ENCODE measurements around the gene ZNF282.
A peak's percentile ranks its signal among the peaks of the same experiment; 100 is the strongest.

Gene ZNF282

GRCh38 chr7:149199234-149199995 lies 4.1 kb downstream of the ZNF282 start:
- CTCF ChIA-PET: no interaction called here
- Histone ChIP-seq H3K4me1 (ENCODE audit: control insufficient read depth, insufficient read depth, low read length) (no peaks in the 10 kb centered on the region), H3K4me3 (ENCODE audit: low read depth, low read length) (no peak overlapping the region), H3K27ac (ENCODE audit: extremely low read depth, low read depth, low read length) (no peak overlapping the region), H3K9me3 (ENCODE audit: control insufficient read depth, insufficient read depth, low read depth, low read length) (no peaks in the 10 kb centered on the region), H3K36me3 (ENCODE audit: control insufficient read depth in 2 of 2, insufficient read depth in 1 of 2, low read length in 2 of 2) (peaks cover 29 to 74% of the 10 kb centered on the region in 2 experiments)
- TF ChIP-seq ZNF558 (tag by site-specific recombination; IDR thresholded peaks at IDR 0.05): no peak
- peak; percentile 73 for TF ChIP-seq ZIC2 (tag by site-specific recombination; IDR thresholded peaks at IDR 0.05)
- TF ChIP-seq REPIN1 (tag by site-specific recombination; IDR thresholded peaks at IDR 0.05; ENCODE audit: low read depth): no peak
- 0 out of 2 replicates have a peak, but pooled peaks have one; percentile 22 for TF ChIP-seq ZNF341 (tag by site-specific recombination; IDR thresholded peaks at IDR 0.05; ENCODE audit: low read depth)
- TF ChIP-seq GLIS1 (tag by site-specific recombination; IDR thresholded peaks at IDR 0.05): peak; percentile 84
- TF ChIP-seq ZNF510 (tag by site-specific recombination; IDR thresholded peaks at IDR 0.05; ENCODE audit: insufficient replicate concordance): no peak
- TF ChIP-seq ZNF239 (tag by site-specific recombination; IDR thresholded peaks at IDR 0.05): no peak
- POLR2A ChIA-PET: no interaction called here

- no peak for TF ChIP-seq ZSCAN16 (tag by site-specific recombination; IDR thresholded peaks at IDR 0.05)
- TF ChIP-seq ZFHX2 (tag by site-specific recombination; conservative IDR thresholded peaks at IDR 0.05): no peak
- TF ChIP-seq, protein P1, sequence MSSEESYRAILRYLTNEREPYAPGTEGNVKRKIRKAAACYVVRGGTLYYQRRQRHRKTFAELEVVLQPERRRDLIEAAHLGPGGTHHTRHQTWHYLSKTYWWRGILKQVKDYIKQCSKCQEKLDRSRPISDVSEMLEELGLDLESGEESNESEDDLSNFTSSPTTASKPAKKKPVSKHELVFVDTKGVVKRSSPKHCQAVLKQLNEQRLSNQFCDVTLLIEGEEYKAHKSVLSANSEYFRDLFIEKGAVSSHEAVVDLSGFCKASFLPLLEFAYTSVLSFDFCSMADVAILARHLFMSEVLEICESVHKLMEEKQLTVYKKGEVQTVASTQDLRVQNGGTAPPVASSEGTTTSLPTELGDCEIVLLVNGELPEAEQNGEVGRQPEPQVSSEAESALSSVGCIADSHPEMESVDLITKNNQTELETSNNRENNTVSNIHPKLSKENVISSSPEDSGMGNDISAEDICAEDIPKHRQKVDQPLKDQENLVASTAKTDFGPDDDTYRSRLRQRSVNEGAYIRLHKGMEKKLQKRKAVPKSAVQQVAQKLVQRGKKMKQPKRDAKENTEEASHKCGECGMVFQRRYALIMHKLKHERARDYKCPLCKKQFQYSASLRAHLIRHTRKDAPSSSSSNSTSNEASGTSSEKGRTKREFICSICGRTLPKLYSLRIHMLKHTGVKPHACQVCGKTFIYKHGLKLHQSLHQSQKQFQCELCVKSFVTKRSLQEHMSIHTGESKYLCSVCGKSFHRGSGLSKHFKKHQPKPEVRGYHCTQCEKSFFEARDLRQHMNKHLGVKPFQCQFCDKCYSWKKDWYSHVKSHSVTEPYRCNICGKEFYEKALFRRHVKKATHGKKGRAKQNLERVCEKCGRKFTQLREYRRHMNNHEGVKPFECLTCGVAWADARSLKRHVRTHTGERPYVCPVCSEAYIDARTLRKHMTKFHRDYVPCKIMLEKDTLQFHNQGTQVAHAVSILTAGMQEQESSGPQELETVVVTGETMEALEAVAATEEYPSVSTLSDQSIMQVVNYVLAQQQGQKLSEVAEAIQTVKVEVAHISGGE (tag by site-specific recombination; conservative IDR thresholded peaks at IDR 0.05; ENCODE audit: low read depth): no peak
- TF ChIP-seq PRDM6 (tag by site-specific recombination; IDR thresholded peaks at IDR 0.05): no peak
- no peak for TF ChIP-seq ZNF133 (tag by site-specific recombination; IDR thresholded peaks at IDR 0.05)
- TF ChIP-seq, protein P2, sequence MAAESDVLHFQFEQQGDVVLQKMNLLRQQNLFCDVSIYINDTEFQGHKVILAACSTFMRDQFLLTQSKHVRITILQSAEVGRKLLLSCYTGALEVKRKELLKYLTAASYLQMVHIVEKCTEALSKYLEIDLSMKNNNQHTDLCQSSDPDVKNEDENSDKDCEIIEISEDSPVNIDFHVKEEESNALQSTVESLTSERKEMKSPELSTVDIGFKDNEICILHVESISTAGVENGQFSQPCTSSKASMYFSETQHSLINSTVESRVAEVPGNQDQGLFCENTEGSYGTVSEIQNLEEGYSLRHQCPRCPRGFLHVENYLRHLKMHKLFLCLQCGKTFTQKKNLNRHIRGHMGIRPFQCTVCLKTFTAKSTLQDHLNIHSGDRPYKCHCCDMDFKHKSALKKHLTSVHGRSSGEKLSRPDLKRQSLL (tag by site-specific recombination; IDR thresholded peaks at IDR 0.05): no peak
- no peak for TF ChIP-seq ZNF221 (tag by site-specific recombination; IDR thresholded peaks at IDR 0.05; ENCODE audit: borderline replicate concordance)
- TF ChIP-seq FEZF1 (tag by site-specific recombination; IDR thresholded peaks at IDR 0.05): no peak
- TF ChIP-seq ZNF600 (tag by site-specific recombination; IDR thresholded peaks at IDR 0.05): no peak
- no peak for TF ChIP-seq ZNF184 (tag by site-specific recombination; IDR thresholded peaks at IDR 0.05)
- TF ChIP-seq MEIS1 (CRISPR knock-in tag; IDR thresholded peaks at IDR 0.05; ENCODE audit: borderline replicate concordance): no peak
- POLR2A ChIA-PET: no interaction called here
- CTCF ChIA-PET: no interaction called here
- Histone ChIP-seq H3K36me3 (ENCODE audit: control insufficient read depth in 2 of 2, insufficient read depth in 1 of 2, low read length in 2 of 2) (peaks cover 35 to 92% of the 10 kb centered on the region in 2 experiments), H3K4me1 (ENCODE audit: control insufficient read depth, insufficient read depth, low read length) (no peaks in the 10 kb centered on the region), H3K27ac (ENCODE audit: extremely low read depth, low read depth, low read length) (no peak overlapping the region), H3K4me3 (ENCODE audit: low read depth, low read length) (no peak overlapping the region), H3K9me3 (ENCODE audit: control insufficient read depth, insufficient read depth, low read depth, low read length) (no peaks in the 10 kb centered on the region)
These were observed 7.5 kb downstream of the ZNF282 start for GRCh38 chr7:149202831-149203231.

All from HEK293 (cell line).